Measurements from ENCODE around the gene ABCG1.

- TF ChIP-seq CTCF (IDR thresholded peaks at IDR 0.05), result no peak
- TF ChIP-seq POLR2A (IDR thresholded peaks at IDR 0.05), result no peak
Measured at GRCh38 chr21:42209801-42210479, 9.0 kb upstream of the ABCG1 start.

All from heart left ventricle (tissue), 13 donors.